22Rv1 (cell line): ENCODE measurements around the gene ICA1.

Experiments used
- CTCF ChIP-seq: fragments of 450-650 bp; IDR thresholded peaks from 2 replicates; pipeline ENCODE4 v1.5.1; 2017; ENCODE audit warnings: mild to moderate bottlenecking
- ZFX ChIP-seq: fragments of 450-650 bp; IDR thresholded peaks from 2 replicates; pipeline ENCODE4 v1.6.1; 2017; ENCODE audit warnings: antibody characterized with exemption, borderline replicate concordance

GRCh38 chr7:8227261-8227660, 34.7 kb downstream of the ICA1 start:
- TF ChIP-seq CTCF, result no peak
- TF ChIP-seq ZFX, result no peak
